Activated CD8-positive, alpha-beta memory T cell treated with anti-CD3 and anti-CD28 coated beads, Interleukin-2, amount 50 U/mL, for 1 hour (primary cell): ENCODE data around the gene TPGS1.
A peak's percentile ranks its signal among the peaks of the same experiment; 100 is the strongest.

ENCODE experiments used
- DNase-seq: peaks from one replicate; pipeline ENCODE4 v3.0.0-alpha.2; 2020; ENCODE audit errors: extremely low read depth

Gene TPGS1, protein sequence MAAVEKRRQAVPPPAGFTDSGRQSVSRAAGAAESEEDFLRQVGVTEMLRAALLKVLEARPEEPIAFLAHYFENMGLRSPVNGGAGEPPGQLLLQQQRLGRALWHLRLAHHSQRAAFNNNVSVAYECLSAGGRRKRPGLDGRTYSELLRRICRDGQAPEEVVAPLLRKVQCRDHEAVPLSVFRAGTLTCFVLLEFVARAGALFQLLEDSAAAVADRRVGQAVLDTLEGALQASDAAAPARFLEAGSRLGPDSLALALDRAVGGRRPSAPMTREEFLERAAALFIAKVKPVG

DNA sequence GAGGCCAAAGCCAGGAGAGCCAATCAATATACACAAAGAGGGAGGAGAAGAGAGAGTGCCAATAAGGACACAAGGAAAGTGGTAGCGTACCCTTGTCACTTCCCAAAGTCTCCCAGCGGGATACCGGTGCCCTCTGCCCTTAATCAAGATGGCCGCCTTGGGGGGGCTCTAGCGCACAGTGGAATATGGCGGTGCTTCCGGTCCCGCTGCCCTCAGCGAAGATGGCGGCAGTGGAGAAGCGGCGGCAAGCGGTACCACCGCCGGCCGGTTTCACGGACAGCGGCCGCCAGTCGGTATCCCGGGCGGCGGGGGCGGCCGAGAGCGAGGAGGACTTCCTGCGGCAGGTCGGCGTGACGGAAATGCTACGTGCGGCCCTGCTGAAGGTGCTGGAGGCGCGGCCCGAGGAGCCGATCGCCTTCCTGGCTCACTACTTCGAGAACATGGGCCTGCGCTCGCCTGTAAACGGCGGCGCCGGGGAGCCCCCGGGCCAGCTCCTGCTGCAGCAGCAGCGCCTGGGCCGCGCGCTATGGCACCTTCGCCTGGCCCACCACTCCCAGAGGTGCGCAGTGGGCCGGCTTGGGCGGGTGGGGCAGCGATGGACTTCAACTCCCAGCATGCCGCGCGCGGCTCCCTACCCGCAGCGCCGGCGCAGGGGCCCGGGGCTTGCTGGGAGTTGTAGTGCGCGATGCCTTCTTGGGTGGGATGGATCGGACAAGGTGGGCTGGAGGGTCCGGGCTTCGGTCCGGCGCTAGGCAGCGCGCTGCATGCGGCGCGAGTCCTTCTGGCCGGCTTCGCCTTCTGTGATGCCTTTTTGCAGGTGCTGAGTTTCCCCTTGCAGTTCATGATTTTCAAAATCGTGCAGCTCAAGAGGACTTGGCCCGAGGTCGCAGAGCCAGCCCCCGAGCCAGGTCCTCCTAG is at the start of gene TPGS1:
Gene TPGS1, plus strand, starts transcription at position 212 of the 918 bp plus-strand sequence. Its CDS starts 10 bp downstream, at position 222.
- DNase-seq: peak; percentile 79

- DNase-seq: no peak
These were observed 49.7 kb upstream of the TPGS1 start for GRCh38 chr19:457636-458035.

DNA sequence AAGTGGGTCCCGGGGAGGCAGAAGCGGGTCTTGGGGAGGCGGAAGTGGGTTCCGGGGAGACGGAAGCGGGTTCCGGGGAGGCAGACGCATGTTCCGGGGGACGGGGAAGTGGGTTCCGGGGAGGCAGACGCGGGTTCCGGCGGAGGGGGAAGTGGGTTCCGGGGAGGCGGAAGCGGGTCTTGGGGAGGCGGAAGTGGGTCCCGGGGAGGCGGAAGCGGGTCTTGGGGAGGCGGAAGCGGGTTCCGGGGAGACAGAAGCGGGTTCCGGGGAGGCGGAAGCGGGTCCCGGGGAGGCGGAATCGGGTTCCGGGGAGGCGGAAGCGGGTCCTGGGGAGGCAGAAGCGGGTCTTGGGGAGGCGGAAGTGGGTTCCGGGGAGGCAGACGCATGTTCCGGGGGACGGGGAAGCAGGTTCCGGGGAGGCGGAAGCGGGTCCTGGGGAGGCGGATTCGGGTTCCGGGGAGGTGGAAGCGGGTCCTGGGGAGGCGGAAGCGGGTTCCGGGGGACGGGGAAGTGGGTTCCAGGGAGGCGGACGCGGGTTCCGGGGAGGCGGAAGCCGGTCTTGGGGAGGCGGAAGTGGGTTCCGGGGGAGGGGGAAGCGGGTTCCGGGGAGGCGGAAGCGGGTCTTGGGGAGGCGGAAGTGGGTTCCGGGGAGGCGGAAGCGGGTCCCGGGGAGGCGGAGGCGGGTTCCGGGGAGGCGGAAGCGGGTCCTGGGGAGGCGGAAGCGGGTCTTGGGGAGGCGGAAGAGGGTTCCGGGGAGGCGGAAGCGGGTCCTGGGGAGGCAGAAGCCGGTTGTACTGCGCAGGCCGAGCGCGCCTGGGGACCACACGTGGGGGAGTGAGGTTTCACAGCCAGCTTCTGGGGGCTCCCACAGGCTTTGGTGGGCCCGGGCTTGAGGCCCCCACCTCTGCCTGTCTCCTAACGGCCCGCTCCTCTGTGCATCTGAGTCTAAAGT is 48.9 kb upstream of the TPGS1 start:
- DNase-seq: no peak

- no peak for DNase-seq
These were observed 47.4 kb upstream of the TPGS1 start for GRCh38 chr19:459724-460511.

DNA sequence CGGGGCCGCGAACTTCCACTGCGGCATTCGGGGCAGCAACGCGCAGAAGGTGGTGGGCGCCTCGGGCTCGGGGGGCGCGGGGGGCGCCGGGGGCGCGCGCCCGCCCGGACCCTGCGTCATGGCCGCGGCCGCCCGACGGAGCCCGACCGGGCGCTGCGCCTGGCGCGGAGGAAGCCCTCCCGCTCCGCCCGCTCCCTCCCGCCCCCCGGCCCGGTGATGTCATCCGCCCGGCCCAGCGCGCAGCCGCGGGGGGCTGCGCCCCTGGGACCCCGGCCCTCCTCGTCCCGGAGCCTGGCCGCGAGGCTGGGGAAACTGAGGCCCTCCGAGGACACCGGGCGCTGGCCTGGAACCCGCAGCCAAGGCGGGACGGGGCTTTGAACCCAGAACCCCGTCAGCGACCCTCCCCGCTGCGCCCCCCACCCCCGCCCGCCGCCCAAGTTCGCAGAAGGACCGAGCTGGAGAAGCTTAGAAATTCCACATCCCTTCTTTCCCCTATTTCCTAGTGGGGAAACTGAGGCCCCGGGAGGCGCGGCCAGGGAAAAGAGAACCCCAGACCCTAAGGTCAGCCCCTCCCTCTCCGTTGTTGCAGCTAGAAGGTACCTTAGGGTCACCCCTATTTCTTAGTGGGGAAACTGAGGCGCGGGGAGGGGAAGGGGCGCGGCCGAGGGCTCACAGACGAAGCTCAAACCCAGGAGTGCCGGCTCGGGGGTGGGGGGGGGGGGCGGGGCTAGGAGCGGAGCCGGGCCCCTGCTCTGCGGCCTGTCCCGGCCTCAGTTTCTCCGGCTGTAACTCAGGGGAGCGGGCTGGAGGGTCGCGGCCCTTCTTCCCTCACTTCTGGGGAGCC is 46.2 kb upstream of the TPGS1 start, which contains the start of gene SHC2:
Gene SHC2, minus strand, starts transcription at position 157 of the 844 bp plus-strand sequence. Its CDS starts 37 bp downstream, at position 120.
- DNase-seq: no peak

DNA sequence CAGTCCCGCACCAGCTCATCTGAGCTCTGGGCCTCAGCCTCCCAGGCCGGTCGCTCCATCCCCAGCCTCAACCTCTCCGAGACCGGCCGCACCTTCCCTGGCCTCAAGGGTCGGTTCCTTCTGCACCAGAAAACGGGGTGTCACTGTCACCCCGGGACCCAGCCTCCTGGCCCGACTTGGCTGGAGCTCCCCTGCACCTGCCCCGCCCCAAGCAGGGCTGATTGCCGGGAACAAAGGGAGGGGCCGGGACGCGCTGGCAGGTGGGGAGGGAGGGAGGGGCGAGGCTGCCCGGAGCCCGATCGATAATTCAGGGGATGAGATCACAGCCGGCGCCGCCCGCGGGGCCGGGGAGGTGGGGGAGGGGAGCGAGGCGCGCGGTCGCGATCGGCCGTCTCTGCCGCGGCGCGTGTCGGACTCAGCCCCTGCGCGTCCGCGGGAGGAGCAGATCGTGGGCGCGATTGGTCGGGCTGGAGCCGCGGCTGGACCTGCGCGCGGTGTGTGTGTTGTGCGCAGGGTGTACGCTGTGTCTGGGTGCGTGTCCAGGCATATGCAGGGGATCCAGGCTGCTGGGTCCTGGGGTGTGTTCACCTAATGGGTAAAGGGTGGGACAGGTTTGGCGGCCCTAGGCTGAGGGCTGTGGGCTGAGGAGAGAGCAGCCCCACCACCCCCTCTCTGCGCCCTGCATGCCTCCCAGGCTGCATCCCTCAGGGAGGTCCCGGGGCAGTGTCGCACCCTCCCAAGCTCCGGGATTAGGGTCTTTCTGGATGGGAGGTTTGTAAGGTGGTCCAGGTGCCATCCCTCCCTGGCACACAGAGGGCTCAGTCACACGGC is 45.4 kb upstream of the TPGS1 start:
- DNase-seq: no peak

- no peak for DNase-seq
These were observed 43.7 kb upstream of the TPGS1 start for GRCh38 chr19:463483-464207.

GRCh38 chr19:464208-464545 is 43.1 kb upstream of the TPGS1 start:
- no peak for DNase-seq

DNA sequence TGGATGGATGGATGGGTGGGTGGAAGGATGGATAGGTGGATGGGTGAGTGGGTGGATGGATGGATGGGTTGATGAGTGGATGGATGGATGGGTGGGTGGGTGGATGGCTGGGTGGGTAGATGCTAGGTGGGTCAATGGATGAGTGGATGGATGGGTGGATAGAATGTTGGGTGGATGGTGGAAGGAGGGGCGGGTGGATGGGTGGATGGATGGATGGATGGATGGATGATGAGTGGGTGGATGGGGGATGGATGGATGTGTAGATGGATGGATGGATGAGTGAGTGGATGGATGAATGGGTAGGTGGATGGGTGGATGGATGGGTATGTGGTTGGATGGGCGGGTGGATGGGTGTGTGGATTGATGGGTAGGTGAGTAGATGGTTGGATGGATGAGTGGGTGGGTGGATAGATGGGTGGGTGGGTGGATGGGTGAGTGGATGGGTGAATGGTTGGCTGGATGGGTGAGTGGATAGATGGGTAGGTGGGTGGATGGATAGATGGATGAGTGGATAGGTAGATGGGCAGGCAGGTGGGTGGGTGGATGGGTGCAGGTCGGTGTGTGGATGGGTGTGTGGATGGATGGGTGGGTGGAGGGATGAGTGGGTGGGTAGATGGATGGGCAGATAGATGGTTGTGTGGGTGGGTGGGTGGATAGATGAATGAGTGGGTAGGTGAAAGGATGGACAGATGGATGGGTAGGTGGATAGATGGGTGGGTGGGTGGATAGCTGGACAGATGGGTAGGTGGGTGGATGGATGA is 42.1 kb upstream of the TPGS1 start:
- DNase-seq: no peak

GRCh38 chr19:467554-467953 is 39.7 kb upstream of the TPGS1 start:
- no peak for DNase-seq

DNA sequence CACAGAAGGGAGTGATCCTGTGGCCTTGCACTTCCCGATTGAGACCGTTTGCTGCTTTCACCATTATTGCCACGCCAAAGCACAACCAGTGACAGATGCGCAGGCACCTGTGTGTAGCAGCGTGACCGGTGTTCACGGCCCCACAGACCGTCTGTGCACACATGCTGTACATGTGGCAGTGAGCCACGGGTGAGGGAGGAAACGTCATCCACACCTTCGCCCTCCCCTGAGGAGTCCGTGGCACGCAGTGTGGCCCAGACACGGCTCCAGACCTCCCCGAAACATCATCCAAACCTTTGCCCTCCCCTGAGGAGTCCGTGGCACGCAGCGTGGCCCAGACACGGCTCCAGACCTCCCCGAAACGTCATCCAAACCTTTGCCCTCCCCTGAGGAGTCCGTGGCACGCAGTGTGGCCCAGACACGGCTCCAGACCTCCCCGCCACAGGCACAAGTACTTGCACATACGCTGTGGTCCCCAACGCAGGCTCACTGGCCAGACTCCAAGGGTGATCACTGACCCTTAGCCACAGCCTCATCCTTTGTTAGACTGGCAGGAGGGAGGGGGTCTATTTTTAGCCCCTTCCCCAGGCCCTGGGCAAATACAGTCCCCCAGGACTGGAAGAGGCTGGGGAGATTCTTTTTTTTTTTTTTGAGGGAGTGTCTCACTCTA is 38.6 kb upstream of the TPGS1 start:
- DNase-seq: no peak

GRCh38 chr19:469833-470232 is 37.5 kb upstream of the TPGS1 start:
- no peak for DNase-seq

- DNase-seq: no peak
These were observed 36.6 kb upstream of the TPGS1 start for GRCh38 chr19:470701-471100.

DNA sequence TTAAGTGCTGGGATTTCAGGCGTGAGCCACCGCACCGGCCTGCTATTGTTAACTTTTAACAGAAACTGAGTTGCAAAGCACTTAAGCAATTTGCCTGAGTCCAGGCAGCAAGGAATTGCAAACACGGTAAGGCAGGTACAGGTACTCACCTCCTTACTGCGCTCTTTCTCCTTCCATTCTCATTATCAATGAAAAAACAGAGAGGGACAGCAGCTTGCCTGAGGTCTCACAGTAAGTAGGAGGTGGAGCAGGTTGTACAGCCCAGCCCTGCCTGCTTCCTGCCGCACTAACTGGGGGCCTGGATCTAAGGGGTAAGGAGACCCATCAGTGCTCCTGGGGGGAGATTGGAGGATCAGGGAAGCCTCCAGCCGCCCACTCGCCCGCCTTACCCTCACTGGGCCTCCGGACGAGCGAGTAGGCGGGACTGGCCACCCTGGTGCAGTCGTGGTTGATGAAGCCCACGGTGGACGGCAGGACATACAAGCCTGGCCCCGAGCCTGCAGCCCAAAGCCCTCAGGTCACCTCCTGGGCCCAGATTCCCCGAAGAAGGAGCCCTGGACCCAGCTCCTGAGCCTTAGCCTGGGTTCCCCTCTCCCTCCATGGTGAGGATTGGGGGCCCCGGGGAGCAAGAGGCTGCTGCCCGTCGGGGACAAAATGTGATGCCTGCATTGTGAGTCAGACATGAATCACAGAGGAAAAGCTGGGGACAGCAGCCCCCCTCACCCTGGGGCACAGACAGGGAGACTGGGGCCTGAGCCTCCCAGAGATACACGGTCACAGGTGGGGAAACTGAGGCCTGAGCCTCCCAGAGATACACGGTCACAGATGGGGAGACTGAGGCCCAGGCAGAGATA is 35.1 kb upstream of the TPGS1 start:
- no peak for DNase-seq

DNA sequence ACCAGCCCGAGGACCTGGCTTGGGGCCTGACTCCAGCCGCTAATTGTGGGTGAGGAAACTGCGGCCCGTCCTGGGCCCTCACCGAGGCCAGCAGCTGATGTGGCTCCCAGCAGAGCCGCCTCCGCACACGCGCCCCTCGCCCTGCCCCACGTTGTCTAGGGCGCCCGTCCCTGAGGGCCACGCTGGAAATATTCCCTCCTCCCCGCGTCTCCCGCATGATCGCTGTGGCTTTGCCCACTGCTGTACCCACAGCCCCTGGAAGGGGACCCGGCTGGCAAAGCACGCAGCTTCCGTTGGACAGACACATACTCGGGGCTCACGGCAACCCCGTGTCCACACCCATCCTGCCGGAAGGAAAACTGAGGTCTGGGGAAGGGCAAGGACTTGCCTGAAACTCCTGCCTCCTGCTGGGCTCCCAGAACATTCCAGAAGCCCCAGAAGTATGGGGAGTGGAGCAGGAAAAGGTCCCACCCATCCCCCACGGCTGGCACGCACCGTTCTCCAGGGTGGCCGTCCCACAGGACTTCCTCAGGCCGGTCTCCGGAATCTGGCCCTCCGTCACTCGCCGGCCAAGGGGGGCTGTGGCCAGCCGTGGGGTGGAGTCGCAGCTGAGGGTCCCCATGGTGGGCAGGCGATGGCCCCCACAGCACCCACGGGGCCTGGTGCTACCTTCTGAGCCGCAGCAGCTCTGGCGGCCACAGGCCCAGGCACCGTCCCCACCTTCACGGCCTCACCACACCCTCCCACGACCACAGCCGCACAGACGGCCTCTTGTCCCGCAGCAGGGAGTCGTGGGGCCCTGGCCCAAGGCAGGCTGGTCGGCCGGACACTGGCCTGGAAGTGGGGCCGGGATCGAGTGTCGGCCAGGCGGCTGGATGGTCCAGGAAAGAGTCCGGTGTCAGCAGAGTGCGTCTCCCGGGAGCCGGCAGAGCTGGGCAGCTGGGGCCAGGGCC is 32.9 kb upstream of the TPGS1 start:
- no peak for DNase-seq
